ENCODE data around the gene HYLS1.

- TF ChIP-seq POLR2AphosphoS5 (IDR thresholded peaks at IDR 0.05; ENCODE audit: borderline replicate concordance, low read depth, low read length) (no peak), EZH2 (IDR thresholded peaks at IDR 0.05) (no peak)
Observed at GRCh38 chr11:125938418-125938817, 51.0 kb downstream of the HYLS1 start.
